Measurements from ENCODE around the gene SYT7. TPM values are rescaled to one million over a fixed set of nuclear protein-coding genes. Genes with fewer than 3 reads are reported as not detected.

Gene SYT7
- total and polyA plus RNA-seq, 10 of the 15 experiments (the other 5 are each of a cell fraction or from before 2014, with no cell fraction given), result not detected

GRCh38 chr11:61630089-61630488, 49.2 kb upstream of the SYT7 start (continued):
- TF ChIP-seq E2F4 (IDR thresholded peaks at IDR 0.05; ENCODE audit: low read depth, low read length) (no peak), SPI1 (IDR thresholded peaks at IDR 0.05; ENCODE audit: borderline replicate concordance, insufficient read depth, low read depth, low read length) (no peak), CREB1 (IDR thresholded peaks at IDR 0.05; ENCODE audit: low read depth) (no peak)

GRCh38 chr11:61629082-61629833, 48.4 kb upstream of the SYT7 start:
- WGBS (ENCODE audit: insufficient coverage, insufficient replicate concordance, low lambda C conversion rate, missing lambda C conversion rate), result 28% methylated on average over 17 of the region's 18 CpGs
- CTCF ChIA-PET, result interaction anchor here (0.7 to 2.3 kb wide), 3 partner anchors 8 to 15 kb away, joined by 3 to 6 read pairs (median 3); no protein-coding TSS in a partner anchor
- DNase-seq (ENCODE audit: low read depth, low spot score) (no peak), FAIRE-seq (no peak), ATAC-seq (no peak)
- in situ Hi-C loops (cut with MboI) (no loop called here), intact Hi-C loops (cut with micrococcal nuclease; ENCODE audit: unreplicated experiment) (no loop called here)
- Histone ChIP-seq H3K36me3 (ENCODE audit: control insufficient read depth in 2 of 2, insufficient read depth in 2 of 2, low read length in 1 of 2) (no peaks in the 10 kb centered on the region), H3K27ac (ENCODE audit: control insufficient read depth, insufficient read depth) (no peak overlapping the region), H3K27me3 (replicated peaks in 1 of 2; ENCODE audit: control insufficient read depth in 2 of 2, insufficient read depth in 2 of 2, low read length in 1 of 2) (peaks cover 0 to 2% of the 10 kb centered on the region in 2 experiments; a peak in 2 of 4 replicates), H3K4me3 (no peak overlapping the region), H3K4me1 (ENCODE audit: control insufficient read depth, insufficient read depth, low read length) (no peaks in the 10 kb centered on the region), H4K20me1 (ENCODE audit: control insufficient read depth, insufficient read depth) (no peaks in the 10 kb centered on the region), H3K79me2 (ENCODE audit: control insufficient read depth, insufficient read depth, low read length) (no peaks in the 10 kb centered on the region), H2AFZ (ENCODE audit: control insufficient read depth, low read depth, low read length) (no peak overlapping the region), H3K9ac (ENCODE audit: control insufficient read depth, insufficient read depth, low read length) (no peak overlapping the region), H3K4me2 (ENCODE audit: control insufficient read depth, insufficient read depth) (no peak overlapping the region), H3K9me3 (replicated peaks; ENCODE audit: control insufficient read depth, insufficient read depth, low read length) (no peaks in the 10 kb centered on the region)
- RAD21 ChIA-PET (ENCODE audit: unreplicated experiment), result no interaction called here
- TF ChIP-seq RAD21 (IDR thresholded peaks at IDR 0.05; ENCODE audit: insufficient read depth, low read depth, low read length), result no peak
- no TSS peak for BruUV-seq (replicated peaks)
- POLR2A ChIA-PET, result no interaction called here
- SMC1A ChIA-PET (ENCODE audit: uncharacterized antibody, unreplicated experiment), result no interaction called here

Measured in GM12878 (cell line).